MM.1S (cell line): ENCODE measurements around the gene LDLRAD4.

Experiments used
- EZH2 ChIP-seq: fragments of 300-600 bp; sonication (generic); optimal IDR thresholded peaks from 2 replicates; pipeline ENCODE3; 2017; ENCODE audit warnings: low read depth, mild to moderate bottlenecking, antibody characterized with exemption, low read length, mixed read lengths
- EZH2phosphoT487 ChIP-seq: fragments of 300-600 bp; sonication (generic); IDR thresholded peaks from 2 replicates; pipeline ENCODE4 v1.6.1; 2018; ENCODE audit warnings: antibody characterized with exemption, low read length
- TF ChIP-seq, protein P1 (sequence below): fragments of 300-600 bp; sonication (generic); IDR thresholded peaks from 2 replicates; pipeline ENCODE4 v1.5.1; 2016; ENCODE audit warnings: antibody characterized with exemption, low read length, mixed read lengths

- TF ChIP-seq, protein P1, sequence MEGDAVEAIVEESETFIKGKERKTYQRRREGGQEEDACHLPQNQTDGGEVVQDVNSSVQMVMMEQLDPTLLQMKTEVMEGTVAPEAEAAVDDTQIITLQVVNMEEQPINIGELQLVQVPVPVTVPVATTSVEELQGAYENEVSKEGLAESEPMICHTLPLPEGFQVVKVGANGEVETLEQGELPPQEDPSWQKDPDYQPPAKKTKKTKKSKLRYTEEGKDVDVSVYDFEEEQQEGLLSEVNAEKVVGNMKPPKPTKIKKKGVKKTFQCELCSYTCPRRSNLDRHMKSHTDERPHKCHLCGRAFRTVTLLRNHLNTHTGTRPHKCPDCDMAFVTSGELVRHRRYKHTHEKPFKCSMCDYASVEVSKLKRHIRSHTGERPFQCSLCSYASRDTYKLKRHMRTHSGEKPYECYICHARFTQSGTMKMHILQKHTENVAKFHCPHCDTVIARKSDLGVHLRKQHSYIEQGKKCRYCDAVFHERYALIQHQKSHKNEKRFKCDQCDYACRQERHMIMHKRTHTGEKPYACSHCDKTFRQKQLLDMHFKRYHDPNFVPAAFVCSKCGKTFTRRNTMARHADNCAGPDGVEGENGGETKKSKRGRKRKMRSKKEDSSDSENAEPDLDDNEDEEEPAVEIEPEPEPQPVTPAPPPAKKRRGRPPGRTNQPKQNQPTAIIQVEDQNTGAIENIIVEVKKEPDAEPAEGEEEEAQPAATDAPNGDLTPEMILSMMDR = no peak
- TF ChIP-seq EZH2 = no peak
- no peak for TF ChIP-seq EZH2phosphoT487
These were observed 369.4 kb downstream of the LDLRAD4 start for GRCh38 chr18:13587937-13588336.
